Tibial nerve (tissue), 4 donors: ENCODE measurements around the gene ARHGAP26. TPM values are rescaled to one million over a fixed set of nuclear protein-coding genes. Genes with fewer than 3 reads are reported as not detected.
A peak's percentile ranks its signal among the peaks of the same experiment; 100 is the strongest.
"Not testable (repeated sequence)": the region's sequence is repeated elsewhere in the genome, so short reads cannot be mapped to it uniquely, and the experiment has no call there.

Source experiments
- DNase-seq, 2 donors: peaks; one replicate each; pipeline ENCODE4 v3.0.0-alpha.2; 2019; ENCODE audit warnings: low spot score in 2 of 2
- H3K27ac ChIP-seq, 4 donors: fragments of 200-600 bp; sonication (generic) in 3 of 4; one replicate each; pipeline ENCODE4 v1.5.1; 2017 to 2019; ENCODE audit warnings: mild to moderate bottlenecking in 1 of 4
- H3K27me3 ChIP-seq, 2 donors: fragments of 200-600 bp; sonication (generic) in 1 of 2; one replicate each; pipeline versions ENCODE4 v1.5.1 to v1.6.0; 2017 to 2019
- H3K36me3 ChIP-seq, 3 donors: fragments of 200-600 bp; sonication (generic); one replicate each; pipeline ENCODE4 v1.5.1; 2018 to 2019
- H3K4me1 ChIP-seq, 4 donors: fragments of 200-600 bp; sonication (generic) in 3 of 4; one replicate each; pipeline ENCODE4 v1.5.1; 2017 to 2019
- H3K4me3 ChIP-seq, 4 donors: fragments of 200-600 bp; sonication (generic) in 3 of 4; one replicate each; pipeline ENCODE4 v1.5.1; 2017 to 2019; ENCODE audit warnings: mild to moderate bottlenecking in 1 of 4, moderate library complexity in 1 of 4
- H3K9me3 ChIP-seq, 4 donors: fragments of 200-600 bp; sonication (generic) in 3 of 4; one replicate each; pipeline ENCODE4 v1.5.1; 2017 to 2019
- EP300 ChIP-seq, 2 donors: sonication (generic); formaldehyde crosslinking; IDR thresholded peaks; one replicate each; pipeline ENCODE4 v1.6.1; 2017; ENCODE audit warnings: antibody characterized with exemption in 2 of 2, mild to moderate bottlenecking in 1 of 2
- POLR2A ChIP-seq, 2 donors: fragments of 450-650 bp; IDR thresholded peaks; one replicate each; pipeline ENCODE4 v1.6.1; 2017; ENCODE audit warnings: antibody characterized with exemption in 2 of 2, mild to moderate bottlenecking in 2 of 2, moderate library complexity in 2 of 2
- WGBS, 2 donors: methylation state at CpG; one replicate each; pipeline ENCODE4 v1.1.5; 2018; 5-methylcytosine and 5-hydroxymethylcytosine counted together
- total RNA-seq, 4 donors: library from RNA; depleted of rRNA; stranded (reverse); fragments of >200 nt; gene quantifications; one replicate each; pipeline ENCODE4 v1.1.0, GENCODE V29; 2016
- TF ChIP-seq, protein P1 (sequence below), 5 experiments: fragments of 200-600 bp in 3 of 5; fragments of 450-650 bp in 2 of 5; sonication (generic) in 3 of 5; IDR thresholded peaks; one replicate each; pipeline ENCODE4 v1.5.1; 2016 to 2019; ENCODE audit warnings: antibody characterized with exemption in 5 of 5, mild to moderate bottlenecking in 3 of 5, moderate library complexity in 2 of 5

ARHGAP26 gene
- total RNA-seq, 4 donors from 2014 or later: 33.7 to 77.8 (median 57.8) TPM

DNA sequence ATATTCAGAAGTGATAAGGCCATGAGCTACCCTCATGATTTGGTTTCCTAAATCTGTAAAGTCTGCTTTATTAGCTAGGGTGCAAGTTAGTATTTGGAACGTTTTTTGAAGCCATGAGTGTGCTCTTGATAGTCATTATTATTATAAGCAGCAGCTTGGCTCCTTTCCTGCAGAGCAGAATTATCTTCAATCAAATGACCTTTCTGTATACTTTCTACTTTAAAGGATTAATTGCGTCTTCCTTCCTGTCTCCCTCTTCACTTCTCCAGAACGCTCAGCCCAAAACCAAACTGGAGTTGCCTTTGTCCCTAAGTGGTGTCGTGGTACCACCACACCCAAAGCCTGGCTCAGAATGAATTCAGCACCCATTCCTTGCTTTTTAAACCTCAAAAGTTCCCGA, 211.3 kb downstream of the ARHGAP26 start:
- H3K27ac ChIP-seq: peak overlapping the region in 3 of 4 donors; percentile 44 to 61 (median 54)
- no peaks in the 10 kb centered on the region for H3K27me3 ChIP-seq
- DNase-seq: no peak
- TF ChIP-seq EP300 (IDR thresholded peaks at IDR 0.05) (no peak), POLR2A (IDR thresholded peaks at IDR 0.05) (no peak)
- TF ChIP-seq, protein P1, sequence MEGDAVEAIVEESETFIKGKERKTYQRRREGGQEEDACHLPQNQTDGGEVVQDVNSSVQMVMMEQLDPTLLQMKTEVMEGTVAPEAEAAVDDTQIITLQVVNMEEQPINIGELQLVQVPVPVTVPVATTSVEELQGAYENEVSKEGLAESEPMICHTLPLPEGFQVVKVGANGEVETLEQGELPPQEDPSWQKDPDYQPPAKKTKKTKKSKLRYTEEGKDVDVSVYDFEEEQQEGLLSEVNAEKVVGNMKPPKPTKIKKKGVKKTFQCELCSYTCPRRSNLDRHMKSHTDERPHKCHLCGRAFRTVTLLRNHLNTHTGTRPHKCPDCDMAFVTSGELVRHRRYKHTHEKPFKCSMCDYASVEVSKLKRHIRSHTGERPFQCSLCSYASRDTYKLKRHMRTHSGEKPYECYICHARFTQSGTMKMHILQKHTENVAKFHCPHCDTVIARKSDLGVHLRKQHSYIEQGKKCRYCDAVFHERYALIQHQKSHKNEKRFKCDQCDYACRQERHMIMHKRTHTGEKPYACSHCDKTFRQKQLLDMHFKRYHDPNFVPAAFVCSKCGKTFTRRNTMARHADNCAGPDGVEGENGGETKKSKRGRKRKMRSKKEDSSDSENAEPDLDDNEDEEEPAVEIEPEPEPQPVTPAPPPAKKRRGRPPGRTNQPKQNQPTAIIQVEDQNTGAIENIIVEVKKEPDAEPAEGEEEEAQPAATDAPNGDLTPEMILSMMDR (IDR thresholded peaks at IDR 0.05): no peak
- no peak overlapping the region for H3K4me3 ChIP-seq
- H3K4me1 ChIP-seq: peaks cover 0 to 46% (median 20%) of the 10 kb centered on the region in 4 donors
- no peaks in the 10 kb centered on the region for H3K9me3 ChIP-seq
- 13 to 18% methylated on average over 5 of the region's 5 CpGs for WGBS, 2 donors
- no peaks in the 10 kb centered on the region for H3K36me3 ChIP-seq

DNA sequence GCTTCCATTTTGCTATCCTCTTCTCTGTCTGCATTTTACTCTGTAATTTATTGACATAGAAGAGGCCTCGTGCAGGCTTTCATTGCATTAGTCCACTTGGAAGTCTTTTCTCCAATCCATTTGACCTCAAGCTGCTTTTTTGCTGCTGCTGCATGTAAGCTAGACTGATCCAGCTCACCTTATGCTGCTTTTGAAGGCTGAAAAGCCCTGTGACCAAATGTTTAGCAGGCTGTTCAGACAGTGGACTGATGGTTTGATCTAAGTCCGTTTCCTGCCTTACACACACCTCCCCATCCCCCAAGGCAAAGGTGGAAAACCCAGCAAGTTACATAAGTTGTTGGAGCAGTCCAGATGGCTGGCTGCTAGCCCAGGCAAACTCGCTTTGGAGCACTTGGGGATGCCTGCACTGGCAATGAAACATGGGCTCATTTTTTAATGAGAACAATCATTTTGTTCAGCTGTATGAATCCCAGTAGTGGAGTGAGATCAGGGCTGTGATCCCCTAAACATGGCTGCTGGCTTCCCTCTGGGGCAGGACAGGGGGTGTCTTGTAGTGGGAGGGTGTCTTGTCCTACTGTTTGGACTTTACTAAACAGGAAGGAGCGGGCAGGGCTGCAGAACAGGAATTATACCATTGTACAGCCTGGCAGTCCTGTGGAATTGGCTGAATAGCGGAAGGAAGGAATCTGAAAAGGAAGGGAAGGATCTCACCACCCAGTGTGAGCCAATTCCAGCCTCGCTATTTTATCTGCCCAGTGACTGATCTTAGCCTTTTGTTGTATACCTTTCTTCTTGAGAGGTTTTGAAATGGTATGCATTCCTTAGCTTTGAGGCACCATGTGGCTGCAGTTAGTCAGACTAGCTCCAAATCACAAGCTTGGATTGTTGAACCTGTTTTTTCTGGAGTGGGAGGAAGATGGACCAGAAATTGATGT, 212.0 kb downstream of the ARHGAP26 start:
- no peaks in the 10 kb centered on the region for H3K36me3 ChIP-seq
- 23 to 29% methylated on average over 6 of the region's 6 CpGs for WGBS, 2 donors
- TF ChIP-seq, protein P1 (IDR thresholded peaks at IDR 0.05): no peak
- peak in 1 of 2 donors; percentile 59 for TF ChIP-seq EP300 (IDR thresholded peaks at IDR 0.05)
- DNase-seq: peak; percentile 61 to 70
- peak overlapping the region in 3 of 4 donors; percentile 44 to 61 (median 54) for H3K27ac ChIP-seq
- no peaks in the 10 kb centered on the region for H3K27me3 ChIP-seq
- H3K4me3 ChIP-seq: no peak overlapping the region
- H3K9me3 ChIP-seq: no peaks in the 10 kb centered on the region
- peaks cover 0 to 39% (median 20%) of the 10 kb centered on the region in 4 donors for H3K4me1 ChIP-seq

- H3K27me3 ChIP-seq: no peaks in the 10 kb centered on the region
- WGBS, 2 donors: 96 to 97% methylated on average over 4 of the region's 4 CpGs
- H3K9me3 ChIP-seq: no peaks in the 10 kb centered on the region
- H3K36me3 ChIP-seq: no peaks in the 10 kb centered on the region
- H3K4me3 ChIP-seq: no peak overlapping the region
- H3K27ac ChIP-seq: peak overlapping the region in 3 of 4 donors; percentile 44 to 61 (median 54)
- H3K4me1 ChIP-seq: peaks cover 0 to 35% (median 20%) of the 10 kb centered on the region in 4 donors
- no peak for TF ChIP-seq EP300 (IDR thresholded peaks at IDR 0.05)
- TF ChIP-seq, protein P1 (IDR thresholded peaks at IDR 0.05): no peak
- TF ChIP-seq POLR2A (IDR thresholded peaks at IDR 0.05): no peak
- DNase-seq: no peak
These were observed 212.6 kb downstream of the ARHGAP26 start for GRCh38 chr5:142982821-142983200.

DNA sequence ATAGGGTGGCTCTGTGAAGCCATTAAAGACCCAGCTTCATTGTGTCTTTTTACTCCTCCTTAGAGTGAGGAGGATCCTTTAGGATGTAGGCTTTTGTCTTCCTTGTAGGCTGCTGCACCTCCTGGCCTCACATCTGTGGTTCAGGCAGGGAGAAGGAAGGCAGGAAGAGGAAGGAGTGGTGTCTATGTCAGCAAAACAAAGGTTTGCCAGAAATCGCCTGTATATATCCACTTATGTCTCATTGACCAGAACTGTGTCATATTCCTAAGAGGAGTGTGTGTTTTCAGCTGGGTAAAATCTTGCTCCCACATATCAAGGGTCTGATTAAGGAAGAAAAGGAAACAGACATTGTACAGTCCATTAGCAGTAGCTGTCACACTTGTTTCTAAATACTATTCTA, 213.8 kb downstream of the ARHGAP26 start:
- Histone ChIP-seq H3K27ac (peak overlapping the region in 2 of 4 donors; percentile 17 to 34), H3K4me1 (peaks cover 0 to 32% (median 20%) of the 10 kb centered on the region in 4 donors), H3K9me3 (no peaks in the 10 kb centered on the region), H3K4me3 (no peak overlapping the region), H3K36me3 (no peaks in the 10 kb centered on the region), H3K27me3 (no peaks in the 10 kb centered on the region)
- 38 to 54% methylated on average over 1 of the region's 1 CpG for WGBS, 2 donors
- no peak for DNase-seq
- TF ChIP-seq POLR2A (IDR thresholded peaks at IDR 0.05) (no peak), EP300 (IDR thresholded peaks at IDR 0.05) (no peak)
- TF ChIP-seq, protein P1 (IDR thresholded peaks at IDR 0.05): no peak

GRCh38 chr5:142984525-142984924, 214.3 kb downstream of the ARHGAP26 start:
- DNase-seq: no peak
- Histone ChIP-seq H3K9me3 (peaks cover 0 to 3% (median 0%) of the 10 kb centered on the region in 4 donors), H3K27me3 (no peaks in the 10 kb centered on the region), H3K4me1 (peaks cover 0 to 28% (median 20%) of the 10 kb centered on the region in 4 donors), H3K4me3 (no peak overlapping the region), H3K27ac (peak overlapping the region in 1 of 4 donors; percentile 17), H3K36me3 (no peaks in the 10 kb centered on the region)
- TF ChIP-seq, protein P1 (IDR thresholded peaks at IDR 0.05): no peak
- TF ChIP-seq EP300 (IDR thresholded peaks at IDR 0.05) (no peak), POLR2A (IDR thresholded peaks at IDR 0.05) (no peak)
- 92 to 93% methylated on average over 2 of the region's 2 CpGs for WGBS, 2 donors

GRCh38 chr5:142989270-142989669, 219.1 kb downstream of the ARHGAP26 start:
- WGBS, 2 donors: 90 to 96% methylated on average over 1 of the region's 1 CpG
- Histone ChIP-seq H3K9me3 (peaks cover 0 to 12% (median 0%) of the 10 kb centered on the region in 4 donors), H3K36me3 (peaks cover 0 to 10% (median 0%) of the 10 kb centered on the region in 3 donors)
- H3K4me1 ChIP-seq, H3K27ac ChIP-seq, H3K27me3 ChIP-seq, DNase-seq, H3K4me3 ChIP-seq: not testable (repeated sequence)

GRCh38 chr5:142990073-142990472, 219.9 kb downstream of the ARHGAP26 start:
- H3K27ac ChIP-seq, H3K27me3 ChIP-seq, H3K4me1 ChIP-seq, DNase-seq, H3K4me3 ChIP-seq: not testable (repeated sequence)
- WGBS, 2 donors: 96 to 98% methylated on average over 8 of the region's 8 CpGs
- H3K9me3 ChIP-seq: peaks cover 0 to 12% (median 0%) of the 10 kb centered on the region in 4 donors
- peaks cover 0 to 10% (median 0%) of the 10 kb centered on the region in 3 donors for H3K36me3 ChIP-seq
